ENCODE results near the gene NPTXR. TPM values are rescaled to one million over a fixed set of nuclear protein-coding genes. Genes with fewer than 3 reads are reported as not detected.

NPTXR gene
- total RNA-seq, 4 donors from 2014 or later: 2.0 to 5.3 (median 3.6) TPM

- no peak for TF ChIP-seq CTCF (IDR thresholded peaks at IDR 0.05; ENCODE audit: low read depth)
Measured at GRCh38 chr22:38831166-38831945, 12.5 kb downstream of the NPTXR start.

- TF ChIP-seq CTCF (IDR thresholded peaks at IDR 0.05; ENCODE audit: low read depth): no peak
Measured at GRCh38 chr22:38830845-38831108, 13.1 kb downstream of the NPTXR start.

- no peak for TF ChIP-seq CTCF (IDR thresholded peaks at IDR 0.05; ENCODE audit: low read depth)
Measured at GRCh38 chr22:38830026-38830844, 13.6 kb downstream of the NPTXR start.

GRCh38 chr22:38829485-38829884 lies 14.3 kb downstream of the NPTXR start:
- TF ChIP-seq CTCF (IDR thresholded peaks at IDR 0.05; ENCODE audit: low read depth): no peak

DNA sequence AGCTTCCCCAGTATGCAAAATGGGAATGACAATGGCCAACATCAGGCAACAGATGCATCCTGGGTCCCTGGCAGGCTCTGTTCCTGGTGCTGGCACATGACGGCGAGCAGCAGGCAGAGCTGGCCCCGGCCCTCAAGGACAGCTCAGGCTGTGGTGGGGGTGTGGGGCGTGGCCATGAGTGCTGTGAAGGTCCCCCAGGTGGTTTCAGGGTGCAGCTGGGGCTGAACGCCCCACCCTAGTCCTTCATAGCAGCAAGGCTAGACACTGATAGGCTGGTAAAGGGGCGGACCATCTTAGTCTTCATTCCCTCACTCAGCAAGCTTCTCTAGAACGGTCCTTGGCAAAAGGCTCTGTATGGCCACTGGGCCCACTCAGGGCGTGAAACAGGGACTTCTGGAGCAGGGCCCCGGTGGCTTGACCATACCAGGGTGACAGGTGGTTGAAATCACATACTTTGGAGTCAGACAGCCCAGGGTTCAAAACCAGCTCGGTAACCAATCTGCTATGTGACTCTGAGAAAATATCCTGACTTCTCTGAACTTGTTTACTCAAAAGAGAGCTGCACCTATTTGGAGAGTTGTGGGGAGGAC lies 15.1 kb downstream of the NPTXR start:
- no peak for TF ChIP-seq CTCF (IDR thresholded peaks at IDR 0.05; ENCODE audit: low read depth)

- no peak for TF ChIP-seq CTCF (IDR thresholded peaks at IDR 0.05; ENCODE audit: low read depth)
Measured at GRCh38 chr22:38828191-38828590, 15.6 kb downstream of the NPTXR start.

- TF ChIP-seq CTCF (IDR thresholded peaks at IDR 0.05; ENCODE audit: low read depth): no peak
Measured at GRCh38 chr22:38827510-38827909, 16.3 kb downstream of the NPTXR start.

All from subcutaneous adipose tissue (tissue), 4 donors.